Gastroesophageal sphincter (tissue), 4 donors: Measurements from ENCODE around the gene CPSF3. TPM values are rescaled to one million over a fixed set of nuclear protein-coding genes. Genes with fewer than 3 reads are reported as not detected.

Experiments
- ATAC-seq: fragments of 150-250 bp; one replicate; pipeline ENCODE4 v1.9.1; 2016; ENCODE audit warnings: mild to moderate bottlenecking, moderate library complexity
- H3K27ac ChIP-seq, 4 donors: fragments of 200-600 bp; sonication (generic) in 3 of 4; 1 replicate in 3 of 4; 2 replicates in 1 of 4; pipeline ENCODE4 v1.5.1; 2016 to 2019
- H3K27me3 ChIP-seq: fragments of 200-600 bp; sonication (generic); one replicate; pipeline ENCODE4 v1.5.1; 2019
- H3K36me3 ChIP-seq, 2 donors: fragments of 200-600 bp; sonication (generic); one replicate each; pipeline ENCODE4 v1.5.1; 2019; ENCODE audit warnings: control low read depth in 1 of 2
- H3K4me1 ChIP-seq, 3 donors: fragments of 200-600 bp; sonication (generic); 1 replicate in 2 of 3; 2 replicates in 1 of 3; pipeline ENCODE4 v1.5.1; 2016 to 2019; ENCODE audit warnings: control low read depth in 2 of 3
- H3K4me3 ChIP-seq, 2 donors: fragments of 200-600 bp; sonication (generic); one replicate each; pipeline ENCODE4 v1.5.1; 2019; ENCODE audit warnings: mild to moderate bottlenecking in 1 of 2, moderate library complexity in 1 of 2
- H3K9me3 ChIP-seq, 3 donors: fragments of 200-600 bp; sonication (generic); one replicate each; pipeline ENCODE4 v1.5.1; 2017 to 2019; ENCODE audit warnings: control low read depth in 2 of 3
- CTCF ChIP-seq, 4 experiments: fragments of 200-600 bp in 2 of 4; fragments of 450-650 bp in 2 of 4; sonication (generic) in 1 of 4; IDR thresholded peaks; one replicate each; pipeline ENCODE4 v1.5.1; 2017 to 2019; ENCODE audit warnings: antibody characterized with exemption in 4 of 4, mild to moderate bottlenecking in 2 of 4, moderate library complexity in 2 of 4
- EP300 ChIP-seq: sonication (generic); formaldehyde crosslinking; IDR thresholded peaks from one replicate; pipeline ENCODE4 v1.6.1; 2017; ENCODE audit warnings: antibody characterized with exemption, mild to moderate bottlenecking
- POLR2A ChIP-seq, 2 donors: fragments of 450-650 bp; IDR thresholded peaks; one replicate each; pipeline ENCODE4 v1.6.1; 2017; ENCODE audit warnings: antibody characterized with exemption in 2 of 2, mild to moderate bottlenecking in 2 of 2, moderate library complexity in 1 of 2
- POLR2AphosphoS5 ChIP-seq: sonication (generic); formaldehyde crosslinking; IDR thresholded peaks from one replicate; pipeline ENCODE4 v1.6.1; 2017; ENCODE audit warnings: antibody characterized with exemption
- WGBS, 2 donors: methylation state at CpG; one replicate each; pipeline ENCODE4 v1.1.5; 2018; ENCODE audit warnings: low coverage in 1 of 2; 5-methylcytosine and 5-hydroxymethylcytosine counted together
- total RNA-seq, 4 donors: library from RNA; depleted of rRNA; stranded (reverse); fragments of >200 nt; gene quantifications; one replicate each; pipeline ENCODE4 v1.1.0, GENCODE V29; 2016

The CPSF3 gene
- total RNA-seq, 4 donors from 2014 or later, result 18.0 to 27.0 (median 26.1) TPM

GRCh38 chr2:9451231-9451630 is 27.8 kb downstream of the CPSF3 start:
- no peak overlapping the region for H3K27ac ChIP-seq
- no peaks in the 10 kb centered on the region for H3K4me1 ChIP-seq
- no peaks in the 10 kb centered on the region for H3K9me3 ChIP-seq
- peaks cover 3 to 100% of the 10 kb centered on the region in 2 donors for H3K36me3 ChIP-seq
- H3K27me3 ChIP-seq, result no peaks in the 10 kb centered on the region
- no peak overlapping the region for H3K4me3 ChIP-seq
- WGBS, 2 donors, result 80 to 86% methylated on average over 1 of the region's 1 CpG
- no peak for TF ChIP-seq POLR2AphosphoS5
- TF ChIP-seq CTCF (IDR thresholded peaks at IDR 0.05), result no peak
- no peak for TF ChIP-seq EP300
- no peak for TF ChIP-seq POLR2A (IDR thresholded peaks at IDR 0.05)
- no peak for ATAC-seq

- no peak overlapping the region for H3K27ac ChIP-seq
- peaks cover 0 to 61% of the 10 kb centered on the region in 2 donors for H3K36me3 ChIP-seq
- H3K4me1 ChIP-seq, result peaks cover 0 to 14% (median 0%) of the 10 kb centered on the region in 3 donors
- no peaks in the 10 kb centered on the region for H3K27me3 ChIP-seq
- H3K4me3 ChIP-seq, result no peak overlapping the region
- no peak for TF ChIP-seq POLR2AphosphoS5
- TF ChIP-seq EP300, result no peak
- TF ChIP-seq CTCF (IDR thresholded peaks at IDR 0.05), result no peak
- no peak for TF ChIP-seq POLR2A (IDR thresholded peaks at IDR 0.05)
- WGBS, 2 donors, result 67 to 100% methylated on average over 1 to 2 of the region's 3 CpGs
- ATAC-seq, result no peak
- H3K9me3 ChIP-seq, result no peaks in the 10 kb centered on the region
Measured at GRCh38 chr2:9460441-9461017, 37.1 kb downstream of the CPSF3 start.

- H3K27me3 ChIP-seq, result no peaks in the 10 kb centered on the region
- H3K27ac ChIP-seq, result no peak overlapping the region
- H3K4me3 ChIP-seq, result no peak overlapping the region
- no peak for TF ChIP-seq POLR2AphosphoS5
- no peak for TF ChIP-seq EP300
- TF ChIP-seq POLR2A (IDR thresholded peaks at IDR 0.05), result no peak
- TF ChIP-seq CTCF (IDR thresholded peaks at IDR 0.05), result no peak
- ATAC-seq, result no peak
- 87 to 100% methylated on average over 2 to 3 of the region's 3 CpGs for WGBS, 2 donors
- no peaks in the 10 kb centered on the region for H3K9me3 ChIP-seq
- H3K36me3 ChIP-seq, result peaks cover 0 to 60% of the 10 kb centered on the region in 2 donors
- H3K4me1 ChIP-seq, result peaks cover 0 to 14% (median 0%) of the 10 kb centered on the region in 3 donors
Measured at GRCh38 chr2:9461079-9461478, 37.6 kb downstream of the CPSF3 start.

- no peak for ATAC-seq
- 67 to 78% methylated on average over 3 to 5 of the region's 5 CpGs for WGBS, 2 donors
- H3K27me3 ChIP-seq, result no peaks in the 10 kb centered on the region
- H3K27ac ChIP-seq, result no peak overlapping the region
- H3K4me1 ChIP-seq, result peaks cover 0 to 14% (median 0%) of the 10 kb centered on the region in 3 donors
- H3K4me3 ChIP-seq, result no peak overlapping the region
- H3K9me3 ChIP-seq, result no peaks in the 10 kb centered on the region
- TF ChIP-seq POLR2A (IDR thresholded peaks at IDR 0.05) (no peak), EP300 (no peak), CTCF (IDR thresholded peaks at IDR 0.05) (no peak), POLR2AphosphoS5 (no peak)
- peaks cover 0 to 52% of the 10 kb centered on the region in 2 donors for H3K36me3 ChIP-seq
Measured at GRCh38 chr2:9462313-9462712, 38.9 kb downstream of the CPSF3 start.

GRCh38 chr2:9462886-9463697 is 39.6 kb downstream of the CPSF3 start:
- Histone ChIP-seq H3K4me3 (no peak overlapping the region), H3K9me3 (no peaks in the 10 kb centered on the region), H3K4me1 (peaks cover 0 to 14% (median 0%) of the 10 kb centered on the region in 3 donors), H3K27me3 (no peaks in the 10 kb centered on the region), H3K27ac (peak overlapping the region in 1 of 4 donors; percentile 26), H3K36me3 (peaks cover 0 to 51% of the 10 kb centered on the region in 2 donors)
- no peak for TF ChIP-seq CTCF (IDR thresholded peaks at IDR 0.05)
- no peak for TF ChIP-seq POLR2A (IDR thresholded peaks at IDR 0.05)
- TF ChIP-seq POLR2AphosphoS5, result no peak
- no peak for TF ChIP-seq EP300
- WGBS, 2 donors, result 75 to 82% methylated on average over 5 to 6 of the region's 6 CpGs
- ATAC-seq, result no peak
